Adipocyte (in vitro differentiated cells): ENCODE results near the gene MAP3K6.

Experiments used
- DNase-seq: peaks from one replicate; pipeline ENCODE4 v3.0.0-alpha.2; 2015; ENCODE audit warnings: low read depth
- H3K27me3 ChIP-seq: replicated peaks from 2 replicates; pipeline ENCODE4 v1.7.0; 2013; ENCODE audit warnings: mild to moderate bottlenecking, low read length, moderate library complexity; ENCODE audit not compliant: control insufficient read depth, insufficient read depth
- H3K36me3 ChIP-seq: 2 replicates; pipeline ENCODE4 v1.7.0; 2013; ENCODE audit warnings: low read length, mild to moderate bottlenecking, moderate library complexity; ENCODE audit not compliant: control insufficient read depth, insufficient read depth, severe bottlenecking
- H3K4me1 ChIP-seq: 2 replicates; pipeline ENCODE4 v1.7.0; 2013; ENCODE audit warnings: mild to moderate bottlenecking, low read length, moderate library complexity; ENCODE audit not compliant: control insufficient read depth, insufficient read depth
- H3K4me3 ChIP-seq: 2 replicates; pipeline ENCODE4 v1.7.0; 2013; ENCODE audit warnings: mild to moderate bottlenecking, low read length, moderate library complexity
- H3K9ac ChIP-seq: 2 replicates; pipeline ENCODE4 v1.7.0; 2013; ENCODE audit warnings: mild to moderate bottlenecking, low read length, moderate library complexity
- H3K9me3 ChIP-seq: 2 replicates; pipeline ENCODE4 v1.7.0; 2013; ENCODE audit warnings: mild to moderate bottlenecking, low read length, moderate library complexity; ENCODE audit not compliant: control insufficient read depth

MAP3K6 gene

GRCh38 chr1:27348861-27349783 is 17.6 kb downstream of the MAP3K6 start:
- no peak overlapping the region for H3K9ac ChIP-seq
- peaks cover 12% of the 10 kb centered on the region for H3K36me3 ChIP-seq
- H3K4me1 ChIP-seq, result peaks cover 6% of the 10 kb centered on the region
- peak overlapping the region; percentile 52 for H3K4me3 ChIP-seq
- no peaks in the 10 kb centered on the region for H3K9me3 ChIP-seq
- H3K27me3 ChIP-seq, result no peaks in the 10 kb centered on the region
- DNase-seq, result peak; percentile 24

GRCh38 chr1:27346991-27347624 is 19.7 kb downstream of the MAP3K6 start:
- H3K9ac ChIP-seq, result no peak overlapping the region
- H3K9me3 ChIP-seq, result no peaks in the 10 kb centered on the region
- H3K4me1 ChIP-seq, result peaks cover 6% of the 10 kb centered on the region
- H3K27me3 ChIP-seq, result no peaks in the 10 kb centered on the region
- H3K36me3 ChIP-seq, result no peaks in the 10 kb centered on the region
- no peak for DNase-seq
- no peak overlapping the region for H3K4me3 ChIP-seq

GRCh38 chr1:27346357-27346756 is 20.4 kb downstream of the MAP3K6 start:
- no peak for DNase-seq
- no peaks in the 10 kb centered on the region for H3K36me3 ChIP-seq
- H3K27me3 ChIP-seq, result no peaks in the 10 kb centered on the region
- no peak overlapping the region for H3K4me3 ChIP-seq
- H3K9ac ChIP-seq, result no peak overlapping the region
- H3K9me3 ChIP-seq, result no peaks in the 10 kb centered on the region
- peaks cover 13% of the 10 kb centered on the region for H3K4me1 ChIP-seq

- H3K9ac ChIP-seq, result no peak overlapping the region
- DNase-seq, result no peak
- no peaks in the 10 kb centered on the region for H3K9me3 ChIP-seq
- H3K4me1 ChIP-seq, result peaks cover 15% of the 10 kb centered on the region
- no peaks in the 10 kb centered on the region for H3K27me3 ChIP-seq
- H3K4me3 ChIP-seq, result no peak overlapping the region
- no peaks in the 10 kb centered on the region for H3K36me3 ChIP-seq
These were observed 21.5 kb downstream of the MAP3K6 start for GRCh38 chr1:27345272-27345671.

- no peak overlapping the region for H3K9ac ChIP-seq
- peaks cover under 1% of the 10 kb centered on the region for H3K36me3 ChIP-seq
- H3K4me3 ChIP-seq, result no peak overlapping the region
- no peaks in the 10 kb centered on the region for H3K9me3 ChIP-seq
- DNase-seq, result no peak
- peaks cover 10% of the 10 kb centered on the region for H3K4me1 ChIP-seq
- no peaks in the 10 kb centered on the region for H3K27me3 ChIP-seq
These were observed 23.1 kb downstream of the MAP3K6 start for GRCh38 chr1:27343639-27344025.

GRCh38 chr1:27342778-27343638 is 23.8 kb downstream of the MAP3K6 start:
- no peak for DNase-seq
- Histone ChIP-seq H3K27me3 (no peaks in the 10 kb centered on the region), H3K4me1 (peaks cover 10% of the 10 kb centered on the region), H3K4me3 (no peak overlapping the region), H3K9me3 (no peaks in the 10 kb centered on the region), H3K36me3 (peaks cover 3% of the 10 kb centered on the region), H3K9ac (no peak overlapping the region)

- H3K4me1 ChIP-seq, result peaks cover 10% of the 10 kb centered on the region
- H3K9ac ChIP-seq, result no peak overlapping the region
- no peaks in the 10 kb centered on the region for H3K9me3 ChIP-seq
- H3K4me3 ChIP-seq, result no peak overlapping the region
- no peaks in the 10 kb centered on the region for H3K27me3 ChIP-seq
- H3K36me3 ChIP-seq, result peaks cover 3% of the 10 kb centered on the region
- no peak for DNase-seq
These were observed 24.4 kb downstream of the MAP3K6 start for GRCh38 chr1:27342391-27342777.

GRCh38 chr1:27341525-27342252 is 25.1 kb downstream of the MAP3K6 start, which contains the start of gene SYTL1:
Gene SYTL1, plus strand, starts transcription at chr1:27342022. Its CDS starts 3,313 bp downstream, at chr1:27345335.
- Histone ChIP-seq H3K27me3 (no peaks in the 10 kb centered on the region), H3K4me1 (peaks cover 10% of the 10 kb centered on the region), H3K9ac (no peak within 1 kb of the TSS), H3K9me3 (no peaks in the 10 kb centered on the region), H3K36me3 (peaks cover 3% of the 10 kb centered on the region), H3K4me3 (no peak within 1 kb of the TSS)
- DNase-seq, result peak; percentile 55

GRCh38 chr1:27339213-27339612 is 27.5 kb downstream of the MAP3K6 start:
- Histone ChIP-seq H3K36me3 (peaks cover 24% of the 10 kb centered on the region), H3K27me3 (no peaks in the 10 kb centered on the region), H3K4me3 (no peak overlapping the region), H3K4me1 (peaks cover 10% of the 10 kb centered on the region), H3K9me3 (no peaks in the 10 kb centered on the region), H3K9ac (no peak overlapping the region)
- no peak for DNase-seq

GRCh38 chr1:27338751-27339150 is 28.0 kb downstream of the MAP3K6 start:
- H3K9ac ChIP-seq, result no peak overlapping the region
- peaks cover 10% of the 10 kb centered on the region for H3K4me1 ChIP-seq
- no peak for DNase-seq
- no peaks in the 10 kb centered on the region for H3K27me3 ChIP-seq
- H3K9me3 ChIP-seq, result no peaks in the 10 kb centered on the region
- H3K36me3 ChIP-seq, result peaks cover 29% of the 10 kb centered on the region
- no peak overlapping the region for H3K4me3 ChIP-seq
